ENCODE results near the gene THRB.
A peak's percentile ranks its signal among the peaks of the same experiment; 100 is the strongest.

The THRB gene

GRCh38 chr3:24510030-24510648, 15.5 kb upstream of the THRB start:
- DNase-seq: no peak

DNA sequence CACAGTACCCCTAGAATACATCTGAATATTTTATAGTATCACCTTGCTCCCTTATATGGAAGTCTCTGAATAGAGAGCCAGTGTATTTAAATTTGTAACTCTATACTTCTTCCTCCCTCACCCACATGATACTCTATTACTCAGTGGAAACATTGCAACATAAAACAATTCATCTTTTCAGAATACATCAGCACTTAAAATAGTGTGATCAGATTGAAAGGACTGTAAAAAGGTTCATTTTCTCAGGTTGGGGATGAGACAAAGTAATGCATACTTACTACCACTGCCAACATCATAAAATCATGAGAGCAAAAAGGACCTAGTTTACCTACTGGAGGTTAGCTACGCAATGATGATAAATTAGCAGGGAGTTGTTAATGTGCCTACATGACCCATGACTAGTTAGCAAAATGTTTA, 13.8 kb upstream of the THRB start:
- DNase-seq: peak; percentile 52

- DNase-seq: no peak
These were observed 13.2 kb upstream of the THRB start for GRCh38 chr3:24507776-24508422.

DNA sequence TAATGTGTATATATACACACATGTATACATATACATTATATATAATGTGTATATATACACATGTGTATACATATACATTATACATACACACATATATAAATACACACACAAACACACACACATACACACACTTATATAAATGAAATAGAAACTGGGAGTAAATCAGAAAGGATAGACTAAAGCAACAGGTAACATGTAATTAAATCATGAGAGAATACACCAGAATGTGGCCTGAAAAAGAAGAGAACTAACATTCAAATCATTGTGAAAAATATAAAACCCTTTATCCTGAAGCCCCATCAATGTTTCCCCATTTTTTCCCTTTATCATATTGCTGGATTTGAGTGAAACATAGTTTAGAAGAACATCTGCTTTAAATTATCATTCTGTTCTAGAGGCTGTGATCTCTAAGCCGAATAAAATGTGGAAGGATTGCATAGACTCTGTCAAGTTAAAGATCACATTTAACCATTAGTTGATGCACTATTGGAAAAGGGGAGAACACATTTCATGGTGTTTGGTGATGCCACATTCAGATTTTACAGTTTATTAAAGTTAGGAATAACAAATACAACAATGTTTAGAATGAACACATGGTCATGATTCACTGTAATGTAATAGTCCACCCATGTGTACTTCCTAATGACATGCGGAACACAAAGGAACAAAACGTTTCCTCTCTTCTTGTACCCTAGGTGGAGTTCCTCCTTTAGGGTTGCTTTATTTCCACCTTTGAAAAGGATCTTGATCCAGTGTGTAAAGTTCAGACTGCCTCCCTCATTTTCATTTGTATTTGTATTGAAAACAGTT, 12.5 kb upstream of the THRB start:
- no peak for DNase-seq

DNA sequence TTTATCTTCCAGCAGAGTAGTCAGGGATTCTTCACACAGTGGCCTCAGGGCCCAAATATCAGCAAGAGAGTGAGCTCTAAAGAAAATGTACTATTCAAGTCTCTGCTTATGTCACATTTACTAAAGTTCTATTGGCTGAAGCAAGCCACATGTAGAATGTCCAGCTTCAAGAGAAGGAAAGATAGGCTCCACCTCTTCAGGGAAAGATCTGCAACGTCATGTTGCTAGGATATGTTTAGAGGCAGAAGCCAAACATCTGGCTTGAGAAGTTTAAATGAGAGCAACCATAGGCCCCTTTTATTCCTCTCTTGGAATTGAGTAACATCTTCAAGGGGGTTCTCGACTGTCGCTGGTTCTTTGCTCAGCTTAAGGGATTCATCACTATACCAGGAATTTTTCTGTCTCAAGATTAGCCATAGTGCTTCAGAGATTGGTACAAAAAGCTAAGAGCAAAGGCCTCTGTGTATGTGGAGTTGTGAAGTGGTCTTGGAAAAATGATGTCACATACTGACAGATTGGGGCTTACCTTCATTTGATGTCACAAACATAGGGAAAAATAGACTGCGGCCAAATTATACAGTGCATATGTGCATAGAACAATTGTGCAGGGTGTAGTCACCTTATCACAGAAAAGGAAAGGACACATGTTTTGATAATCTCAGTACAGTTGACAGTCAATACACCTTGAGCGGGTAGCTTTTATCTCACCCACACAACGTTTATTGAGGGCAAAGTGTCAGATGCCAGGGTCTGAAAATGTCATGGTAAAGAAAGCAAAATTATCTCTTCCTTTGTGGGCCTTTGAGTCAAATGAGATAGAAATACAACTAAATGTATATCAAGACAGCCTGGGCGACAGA, 11.3 kb upstream of the THRB start:
- no peak for DNase-seq

GRCh38 chr3:24504772-24505171, 10.1 kb upstream of the THRB start:
- DNase-seq: no peak

DNA sequence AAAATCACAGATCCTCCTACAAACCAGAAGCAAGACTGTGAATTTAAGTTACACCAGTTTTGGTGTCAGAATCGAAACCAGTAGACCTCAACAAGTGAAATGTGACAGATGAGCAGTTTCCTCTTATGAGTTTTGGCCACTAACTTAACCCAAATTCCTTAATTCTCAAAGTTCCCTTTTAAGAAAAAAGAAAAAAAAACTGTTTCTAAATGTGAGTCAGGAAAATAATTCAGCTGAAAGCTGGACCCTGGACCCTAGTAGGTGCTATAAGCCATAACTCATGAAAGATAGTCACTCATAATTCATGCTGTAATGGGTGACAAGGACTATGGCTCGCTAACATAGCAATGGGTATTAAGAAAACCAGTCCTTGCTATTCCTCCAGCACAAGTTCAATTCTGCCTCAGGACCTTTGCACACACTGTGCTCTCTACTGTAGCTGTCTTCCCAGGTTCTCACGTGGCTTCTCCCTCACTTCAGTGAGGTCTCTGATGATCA, 9.0 kb upstream of the THRB start:
- no peak for DNase-seq

DNA sequence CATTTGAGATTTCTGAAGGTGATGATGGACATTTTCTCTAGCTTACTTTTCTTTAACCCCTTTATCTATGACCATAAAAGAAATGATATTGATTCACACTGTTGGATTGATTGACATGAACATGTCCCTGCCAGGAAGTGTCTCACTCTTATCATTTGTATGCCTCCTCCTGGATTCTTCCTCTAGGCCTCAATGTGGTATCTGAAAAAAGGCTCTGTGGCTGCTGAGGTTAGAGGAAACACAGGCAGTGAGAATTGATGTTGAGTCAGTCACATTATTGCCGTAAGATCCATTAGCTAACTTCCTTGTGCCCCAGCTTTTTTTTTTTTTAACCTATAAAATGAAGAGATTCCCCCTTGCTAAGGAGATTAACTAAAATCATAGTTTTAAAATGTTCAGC, 8.0 kb upstream of the THRB start:
- no peak for DNase-seq

- DNase-seq: no peak
These were observed 6.2 kb upstream of the THRB start for GRCh38 chr3:24500806-24501205.

GRCh38 chr3:24499991-24500390, 5.3 kb upstream of the THRB start:
- DNase-seq: no peak

DNA sequence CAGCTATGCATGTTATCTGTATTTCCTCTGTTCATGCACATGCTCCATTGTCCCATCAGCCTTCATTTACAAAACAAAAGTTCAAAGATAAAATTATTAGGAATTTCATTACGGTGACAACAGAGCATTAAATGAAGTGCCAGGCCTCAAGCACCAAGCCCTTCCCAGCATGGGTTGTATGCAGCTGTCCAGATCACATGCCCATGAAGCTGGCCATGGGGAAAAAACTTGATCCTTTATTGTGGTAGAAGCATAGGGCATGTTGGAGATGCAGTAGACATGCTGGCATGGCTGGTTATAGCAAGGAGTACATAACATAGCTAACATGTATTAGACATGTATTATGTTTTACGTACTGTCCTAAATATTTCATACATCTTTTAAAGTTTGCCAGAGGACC, 4.1 kb upstream of the THRB start:
- DNase-seq: no peak

DNA sequence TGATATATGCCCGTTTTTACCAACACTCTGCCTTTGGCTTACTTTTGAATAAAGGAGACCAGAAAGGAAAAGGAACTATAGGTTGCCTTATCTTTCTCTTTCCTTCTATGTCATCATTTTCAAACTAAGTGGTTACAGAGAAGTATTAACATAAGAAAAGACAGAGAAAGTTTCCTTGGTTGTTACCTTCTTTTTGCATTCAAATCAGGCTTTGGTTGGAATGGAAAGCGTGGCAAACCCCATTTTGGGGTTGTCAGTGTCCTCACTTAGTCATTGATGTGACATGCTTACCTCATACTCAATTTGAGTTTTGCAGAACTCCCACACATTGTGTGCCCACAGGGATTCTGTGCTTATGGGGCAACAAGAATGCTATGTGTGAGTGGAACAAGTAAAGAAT, 3.7 kb upstream of the THRB start:
- DNase-seq: no peak

GRCh38 chr3:24497942-24498341, 3.3 kb upstream of the THRB start:
- no peak for DNase-seq

- DNase-seq: peak; percentile 15
These were observed 2.2 kb upstream of the THRB start for GRCh38 chr3:24496529-24497482.

DNA sequence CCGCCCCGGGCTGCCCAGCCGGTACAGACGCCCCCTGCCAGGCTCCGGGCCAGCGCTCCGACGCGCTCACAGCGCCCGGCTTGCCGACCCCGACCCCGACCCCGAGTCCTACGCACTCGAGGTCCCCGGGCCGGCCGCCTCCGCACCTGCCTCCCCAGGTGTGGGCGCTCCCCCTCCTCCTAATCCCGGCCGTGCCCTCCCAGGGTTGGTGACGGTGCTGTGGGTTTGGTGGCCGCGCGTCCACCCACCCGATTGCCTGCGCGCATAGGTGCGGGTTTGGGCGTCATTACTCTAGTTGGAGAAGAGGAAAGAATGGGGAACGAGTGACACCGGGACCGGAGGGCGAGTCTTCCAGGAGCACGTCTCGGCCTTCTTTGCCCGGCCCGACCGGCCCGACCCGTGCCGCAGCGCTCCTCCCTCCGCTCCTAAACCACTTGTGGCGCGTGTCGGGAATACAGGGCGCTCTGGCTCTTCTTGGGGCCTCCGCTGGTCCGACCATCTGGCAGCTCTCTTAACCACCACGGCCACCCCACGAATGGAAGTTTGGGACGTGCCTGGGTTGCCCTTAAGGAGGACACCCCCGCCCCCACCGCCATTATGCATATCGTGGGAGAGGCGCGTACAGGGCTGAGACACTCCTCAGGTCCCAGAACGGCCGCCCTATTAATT, 810 bp upstream of the THRB start:
- no peak for DNase-seq

GRCh38 chr3:24493746-24494617, 668 bp downstream of the THRB start:
- no peak for DNase-seq

DNA sequence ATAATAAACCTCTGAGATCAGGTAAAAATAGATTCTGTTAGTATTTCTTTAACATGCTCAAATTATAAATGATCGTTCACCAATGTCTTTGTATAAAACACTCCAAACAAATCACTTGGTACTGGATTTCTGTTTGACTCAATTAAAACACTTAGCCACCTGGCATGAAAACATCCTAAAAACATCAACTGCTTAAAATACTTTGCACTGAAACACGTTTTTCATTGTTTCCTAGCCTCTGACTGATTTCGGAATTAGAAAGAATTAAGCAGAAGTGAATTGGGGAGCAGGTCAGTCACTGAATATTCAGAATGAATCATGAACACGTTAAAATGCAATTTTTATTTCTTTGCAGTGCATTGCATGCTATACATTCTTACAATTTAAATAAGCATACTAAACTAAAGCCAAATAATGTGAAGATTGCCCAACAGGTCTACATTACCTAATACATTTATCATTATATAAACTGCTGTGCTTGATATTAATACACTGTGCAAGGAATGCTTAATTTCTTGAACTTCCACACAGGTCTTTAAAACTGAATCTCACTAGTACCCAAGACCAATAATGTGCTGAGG, 1.6 kb downstream of the THRB start:
- no peak for DNase-seq

- DNase-seq: no peak
These were observed 4.5 kb downstream of the THRB start for GRCh38 chr3:24490151-24490550.

DNA sequence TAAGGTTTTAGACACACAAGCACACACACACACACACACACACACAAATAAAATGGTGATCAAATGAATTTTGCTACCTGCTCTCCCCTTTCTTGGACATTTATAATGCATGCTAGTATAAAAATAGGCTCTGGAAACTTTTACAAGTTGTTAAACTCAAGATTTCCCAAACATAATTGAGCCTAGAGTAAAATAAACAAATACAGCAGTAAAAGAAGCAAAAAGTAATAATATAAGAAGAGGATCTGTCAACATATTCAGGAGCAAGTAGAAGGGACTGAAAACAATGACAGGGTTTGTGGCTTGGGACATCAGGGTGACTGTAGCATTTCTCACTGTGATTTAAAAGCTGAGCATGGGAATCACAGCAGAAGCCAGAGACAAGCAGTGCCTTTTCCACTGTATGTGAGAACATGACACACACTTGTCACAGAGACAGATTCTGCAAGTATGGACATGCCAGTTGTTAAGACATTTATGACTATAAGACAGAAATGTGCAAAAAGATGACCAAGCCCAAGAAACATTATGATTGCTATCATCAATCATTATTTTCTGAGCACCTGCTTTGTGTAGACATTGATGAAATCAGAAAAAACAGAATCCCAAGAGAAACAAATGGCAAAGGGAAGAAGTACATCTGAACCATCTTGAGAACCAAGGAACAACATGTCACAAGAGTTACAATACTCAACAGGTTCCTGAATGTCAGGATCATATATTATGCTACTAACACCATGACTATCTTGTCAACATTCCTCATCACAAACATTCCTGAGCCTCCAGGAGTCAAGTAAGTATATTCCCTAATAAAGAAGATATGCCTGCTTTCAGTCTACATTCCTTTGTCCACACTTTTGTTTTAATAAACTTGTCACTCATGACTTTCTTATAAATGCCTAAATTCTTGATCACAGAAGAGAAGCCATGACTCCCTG, 7.1 kb downstream of the THRB start:
- DNase-seq: no peak
